H1 (cell line): ENCODE measurements around the gene NXPH2. TPM values are rescaled to one million over a fixed set of nuclear protein-coding genes. Genes with fewer than 3 reads are reported as not detected.

ENCODE experiments used
- EGR1 ChIP-seq: IDR thresholded peaks from 2 replicates; pipeline ENCODE4 v1.6.1; 2011; ENCODE audit warnings: low read depth, low read length, borderline replicate concordance
- polyA plus RNA-seq, 7 experiments: library from polyadenylated mRNA; depleted of rRNA in 3 of 7; stranded (reverse) in 5 of 7; unstranded in 2 of 7; fragments of >200 nt in 5 of 7; fragments of 200-250 nt in 2 of 7; gene quantifications; 1 replicate in 5 of 7; 2 replicates in 1 of 7; 4 replicates in 1 of 7; pipeline versions ENCODE4 v1.2.1 to v1.2.3, GENCODE V29; 2011 to 2013; ENCODE audit warnings: missing spikeins in 2 of 7, mixed read lengths in 2 of 7
- total RNA-seq: library from RNA; stranded (reverse); fragmentation: NEBNext Ultra II Directional; extraction: Animal tissue kit (Norgen Biotek cat#: 25700); gene quantifications from 2 replicates; pipeline ENCODE4 v1.2.1, GENCODE V29; 2021

NXPH2 gene
- total and polyA plus RNA-seq, 2 of the 8 experiments (the other 6 are each of a cell fraction or from before 2014, with no cell fraction given), result 1.9 to 6.9 TPM

DNA sequence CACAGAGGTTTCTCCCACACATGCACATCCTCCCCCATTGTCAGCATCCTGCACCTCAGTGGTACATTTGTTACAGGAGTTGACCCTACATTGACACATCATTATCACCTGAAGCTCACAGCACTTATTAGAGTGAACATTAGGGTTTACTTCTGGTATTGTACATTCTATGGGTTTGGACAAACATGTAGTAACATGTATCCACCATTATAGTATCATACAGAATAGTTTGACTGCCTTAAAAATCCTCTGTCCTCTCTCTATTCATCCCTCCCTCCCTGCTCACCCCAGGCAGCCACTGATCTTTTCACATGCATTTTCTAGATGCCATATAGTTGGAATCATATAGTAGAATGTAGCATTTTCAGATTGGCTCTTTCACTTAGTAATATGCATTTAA, 53.5 kb downstream of the NXPH2 start (continued):
- TF ChIP-seq EGR1, result no peak
